Breast epithelium (tissue), 4 donors: ENCODE measurements around the gene EPHB2. TPM values are rescaled to one million over a fixed set of nuclear protein-coding genes. Genes with fewer than 3 reads are reported as not detected.

Source experiments
- DNase-seq, 2 donors: peaks; one replicate each; pipeline ENCODE4 v3.0.0-alpha.2; 2019; ENCODE audit warnings: low spot score in 2 of 2
- H3K27ac ChIP-seq, 2 donors: fragments of 200-600 bp; sonication (generic) in 1 of 2; one replicate each; pipeline ENCODE4 v1.5.1; 2016 to 2019; ENCODE audit warnings: mild to moderate bottlenecking in 1 of 2
- H3K27me3 ChIP-seq, 2 donors: fragments of 200-600 bp; sonication (generic) in 1 of 2; one replicate each; pipeline versions ENCODE4 v1.5.1 to v1.6.0; 2017 to 2019; ENCODE audit warnings: control low read depth in 1 of 2, mild to moderate bottlenecking in 1 of 2
- H3K36me3 ChIP-seq: fragments of 200-600 bp; one replicate; pipeline ENCODE4 v1.5.1; 2019
- H3K4me1 ChIP-seq, 2 donors: fragments of 200-600 bp; sonication (generic); one replicate each; pipeline ENCODE4 v1.5.1; 2016 to 2019; ENCODE audit warnings: control low read depth in 1 of 2
- H3K4me3 ChIP-seq, 3 donors: fragments of 200-600 bp; sonication (generic); 1 replicate in 2 of 3; 2 replicates in 1 of 3; pipeline ENCODE4 v1.5.1; 2016 to 2019; ENCODE audit warnings: mild to moderate bottlenecking in 3 of 3, moderate library complexity in 2 of 3
- H3K9me3 ChIP-seq, 2 donors: fragments of 200-600 bp; sonication (generic) in 1 of 2; one replicate each; pipeline ENCODE4 v1.5.1; 2016 to 2019; ENCODE audit warnings: control low read depth in 1 of 2
- POLR2A ChIP-seq: fragments of 450-650 bp; IDR thresholded peaks from one replicate; pipeline ENCODE4 v1.6.1; 2016; ENCODE audit warnings: antibody characterized with exemption, mild to moderate bottlenecking, moderate library complexity
- POLR2AphosphoS5 ChIP-seq, 3 donors: sonication (generic); formaldehyde crosslinking; IDR thresholded peaks; one replicate each; pipeline ENCODE4 v1.6.1; 2017; ENCODE audit warnings: antibody characterized with exemption in 3 of 3
- intact Hi-C: fragments of 100-400 bp; cut with DNase I; formaldehyde crosslinking; loops from one replicate; pipeline ENCODE4 v1.15.1; 2023; ENCODE audit warnings: low total_unique reads
- total RNA-seq, 3 donors: library from RNA; depleted of rRNA; stranded (reverse); fragments of >200 nt; gene quantifications; one replicate each; pipeline ENCODE4 v1.1.0, GENCODE V29; 2016
- TF ChIP-seq, protein P1 (sequence below), 3 donors: fragments of 450-650 bp; IDR thresholded peaks; one replicate each; pipeline ENCODE4 v1.5.1; 2016 to 2017; ENCODE audit warnings: antibody characterized with exemption in 3 of 3, mild to moderate bottlenecking in 3 of 3, moderate library complexity in 3 of 3

Gene EPHB2
- total RNA-seq, 3 donors from 2014 or later: 1.3 to 4.6 (median 1.5) TPM

DNA sequence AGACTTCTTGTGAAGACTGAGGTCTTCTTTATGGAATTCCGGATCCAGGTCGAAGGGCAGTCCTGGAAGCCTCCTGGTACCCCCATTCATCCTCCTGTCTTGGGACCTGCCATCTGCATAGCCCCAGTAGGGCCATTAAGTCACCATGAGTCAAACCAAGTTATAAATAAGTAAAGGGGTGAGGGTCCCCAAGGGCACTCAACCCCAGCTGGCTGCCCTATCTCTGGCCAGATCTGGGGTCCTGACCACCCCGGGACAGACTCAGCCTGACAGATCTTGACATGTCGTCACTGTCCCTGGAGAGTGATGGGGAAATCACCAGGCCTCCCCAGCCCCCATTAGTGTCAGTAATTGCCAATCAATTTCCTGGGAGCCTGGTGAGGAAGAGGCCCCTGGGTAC is 108.7 kb downstream of the EPHB2 start:
- intact Hi-C loops: no loop called here
- no peak for DNase-seq
- H3K4me3 ChIP-seq: no peak overlapping the region
- H3K4me1 ChIP-seq: peaks cover 0 to 3% of the 10 kb centered on the region in 2 donors
- no peaks in the 10 kb centered on the region for H3K36me3 ChIP-seq
- H3K9me3 ChIP-seq: no peaks in the 10 kb centered on the region
- H3K27ac ChIP-seq: no peak overlapping the region
- no peaks in the 10 kb centered on the region for H3K27me3 ChIP-seq
- TF ChIP-seq POLR2A (no peak), POLR2AphosphoS5 (IDR thresholded peaks at IDR 0.05) (no peak)
- TF ChIP-seq, protein P1, sequence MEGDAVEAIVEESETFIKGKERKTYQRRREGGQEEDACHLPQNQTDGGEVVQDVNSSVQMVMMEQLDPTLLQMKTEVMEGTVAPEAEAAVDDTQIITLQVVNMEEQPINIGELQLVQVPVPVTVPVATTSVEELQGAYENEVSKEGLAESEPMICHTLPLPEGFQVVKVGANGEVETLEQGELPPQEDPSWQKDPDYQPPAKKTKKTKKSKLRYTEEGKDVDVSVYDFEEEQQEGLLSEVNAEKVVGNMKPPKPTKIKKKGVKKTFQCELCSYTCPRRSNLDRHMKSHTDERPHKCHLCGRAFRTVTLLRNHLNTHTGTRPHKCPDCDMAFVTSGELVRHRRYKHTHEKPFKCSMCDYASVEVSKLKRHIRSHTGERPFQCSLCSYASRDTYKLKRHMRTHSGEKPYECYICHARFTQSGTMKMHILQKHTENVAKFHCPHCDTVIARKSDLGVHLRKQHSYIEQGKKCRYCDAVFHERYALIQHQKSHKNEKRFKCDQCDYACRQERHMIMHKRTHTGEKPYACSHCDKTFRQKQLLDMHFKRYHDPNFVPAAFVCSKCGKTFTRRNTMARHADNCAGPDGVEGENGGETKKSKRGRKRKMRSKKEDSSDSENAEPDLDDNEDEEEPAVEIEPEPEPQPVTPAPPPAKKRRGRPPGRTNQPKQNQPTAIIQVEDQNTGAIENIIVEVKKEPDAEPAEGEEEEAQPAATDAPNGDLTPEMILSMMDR (IDR thresholded peaks at IDR 0.05): no peak

DNA sequence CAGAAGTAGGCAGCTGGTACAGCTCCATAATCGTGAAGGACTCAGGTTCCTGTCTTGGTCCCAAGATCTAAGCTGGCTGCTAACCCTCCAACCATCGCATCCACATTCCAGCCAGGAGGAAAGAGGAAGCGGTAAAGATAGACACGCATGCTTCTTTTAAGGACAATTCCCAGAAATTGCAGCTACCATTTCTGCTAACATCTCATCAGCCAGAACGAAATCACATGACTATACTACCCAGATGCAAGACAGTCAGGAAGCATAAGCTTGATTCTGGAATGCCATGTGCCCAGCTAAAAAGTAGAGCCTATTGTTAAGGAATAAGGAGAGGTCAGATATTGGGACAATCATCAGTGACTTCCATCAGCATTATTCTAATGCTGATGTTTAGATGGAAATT is 110.4 kb downstream of the EPHB2 start:
- no peaks in the 10 kb centered on the region for H3K9me3 ChIP-seq
- H3K27ac ChIP-seq: no peak overlapping the region
- no peaks in the 10 kb centered on the region for H3K4me1 ChIP-seq
- H3K36me3 ChIP-seq: no peaks in the 10 kb centered on the region
- TF ChIP-seq, protein P1 (IDR thresholded peaks at IDR 0.05): no peak
- TF ChIP-seq POLR2AphosphoS5 (IDR thresholded peaks at IDR 0.05): no peak
- no peak for TF ChIP-seq POLR2A
- no peaks in the 10 kb centered on the region for H3K27me3 ChIP-seq
- intact Hi-C loops: no loop called here
- no peak overlapping the region for H3K4me3 ChIP-seq
- DNase-seq: no peak

DNA sequence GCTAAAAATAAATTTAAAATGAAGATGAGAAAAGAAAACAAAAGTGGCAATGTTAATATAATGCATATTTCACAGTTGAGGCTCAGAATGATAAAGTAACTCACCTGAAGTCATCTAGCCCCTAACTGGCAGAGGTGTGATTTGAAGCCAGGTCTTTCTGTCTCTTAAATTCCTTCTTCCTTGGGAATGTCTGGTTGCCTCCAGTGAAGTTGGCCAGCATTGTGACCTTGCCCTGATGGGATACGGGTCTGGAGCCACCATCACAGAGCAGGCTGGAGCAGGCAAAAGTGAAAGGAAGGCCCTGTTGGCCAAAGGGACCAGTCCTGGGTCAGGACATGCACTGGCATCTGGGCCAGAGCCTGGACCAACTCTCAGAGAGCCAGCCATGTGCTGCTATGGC is 111.7 kb downstream of the EPHB2 start:
- H3K27me3 ChIP-seq: no peaks in the 10 kb centered on the region
- intact Hi-C loops: no loop called here
- H3K9me3 ChIP-seq: no peaks in the 10 kb centered on the region
- no peak overlapping the region for H3K27ac ChIP-seq
- no peak for DNase-seq
- no peak overlapping the region for H3K4me3 ChIP-seq
- TF ChIP-seq POLR2AphosphoS5 (IDR thresholded peaks at IDR 0.05) (no peak), POLR2A (no peak)
- TF ChIP-seq, protein P1 (IDR thresholded peaks at IDR 0.05): no peak
- no peaks in the 10 kb centered on the region for H3K36me3 ChIP-seq
- peaks cover 0 to 6% of the 10 kb centered on the region in 2 donors for H3K4me1 ChIP-seq

DNA sequence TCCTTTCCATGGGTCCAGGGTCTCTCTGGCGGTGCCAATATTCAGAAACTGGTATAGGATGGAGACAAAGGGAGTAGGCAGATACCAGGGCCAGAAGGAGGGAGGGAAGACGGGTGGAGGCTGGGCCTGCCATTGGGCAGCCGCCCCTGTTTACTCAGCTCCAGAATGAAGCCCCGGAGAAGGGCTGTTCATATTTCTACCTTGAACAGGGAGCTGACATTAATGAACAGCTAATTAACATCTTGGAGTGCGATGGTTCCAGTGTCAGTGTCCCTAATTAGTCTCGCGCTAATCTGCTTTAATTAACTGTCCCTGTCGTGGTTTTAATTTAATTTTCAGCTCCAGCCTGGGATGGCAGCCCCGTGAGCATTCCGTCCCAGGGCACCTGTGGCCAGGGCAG is 113.8 kb downstream of the EPHB2 start:
- intact Hi-C loops: no loop called here
- peaks cover 0 to 10% of the 10 kb centered on the region in 2 donors for H3K4me1 ChIP-seq
- H3K9me3 ChIP-seq: no peaks in the 10 kb centered on the region
- H3K4me3 ChIP-seq: no peak overlapping the region
- H3K27me3 ChIP-seq: no peaks in the 10 kb centered on the region
- TF ChIP-seq POLR2AphosphoS5 (IDR thresholded peaks at IDR 0.05) (no peak), POLR2A (no peak)
- TF ChIP-seq, protein P1 (IDR thresholded peaks at IDR 0.05): no peak
- no peaks in the 10 kb centered on the region for H3K36me3 ChIP-seq
- DNase-seq: no peak
- H3K27ac ChIP-seq: no peak overlapping the region

DNA sequence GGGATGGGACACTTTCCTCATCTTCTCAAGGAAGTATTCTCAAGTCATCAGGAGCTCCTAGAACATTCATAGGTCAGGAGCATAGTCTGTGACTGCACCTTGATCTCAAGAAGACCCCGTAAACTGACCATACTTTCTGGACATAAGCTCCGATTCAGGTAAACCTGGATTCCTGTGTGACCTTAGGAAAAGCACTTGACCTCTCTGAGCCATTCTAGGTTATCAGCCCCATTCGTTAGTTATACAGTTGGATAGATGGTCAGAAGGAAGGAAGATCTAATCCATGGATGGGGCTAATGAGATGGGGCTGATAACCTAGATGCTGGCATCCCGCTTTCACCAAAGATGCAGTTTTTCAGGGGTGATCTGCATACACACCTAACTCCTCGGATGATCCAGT is 114.3 kb downstream of the EPHB2 start:
- intact Hi-C loops: no loop called here

More for the DNA sequence above, 114.3 kb downstream of the EPHB2 start:
- H3K36me3 ChIP-seq: no peaks in the 10 kb centered on the region
- no peak overlapping the region for H3K4me3 ChIP-seq
- no peaks in the 10 kb centered on the region for H3K27me3 ChIP-seq
- no peaks in the 10 kb centered on the region for H3K9me3 ChIP-seq
- no peak for DNase-seq
- H3K27ac ChIP-seq: no peak overlapping the region
- peaks cover 0 to 10% of the 10 kb centered on the region in 2 donors for H3K4me1 ChIP-seq
- TF ChIP-seq POLR2AphosphoS5 (IDR thresholded peaks at IDR 0.05): no peak
- TF ChIP-seq, protein P1 (IDR thresholded peaks at IDR 0.05): no peak
- no peak for TF ChIP-seq POLR2A
